Stomach (tissue), 4 donors: Measurements from ENCODE around the gene TRANK1.
"Not testable (repeated sequence)": the region's sequence is repeated elsewhere in the genome, so short reads cannot be mapped to it uniquely, and the experiment has no call there.

Experiments used
- CTCF ChIP-seq, 7 experiments: fragments of 450-650 bp in 4 of 7; fragments of 200-600 bp in 3 of 7; sonication (generic) in 3 of 7; IDR thresholded peaks; one replicate each; pipeline ENCODE4 v1.5.1; 2016 to 2019; ENCODE audit warnings: antibody characterized with exemption in 7 of 7, control low read depth in 2 of 7, mild to moderate bottlenecking in 1 of 7
- EP300 ChIP-seq: sonication (generic); formaldehyde crosslinking; IDR thresholded peaks from one replicate; pipeline ENCODE4 v1.6.1; 2017; ENCODE audit warnings: antibody characterized with exemption
- POLR2A ChIP-seq, 4 donors: fragments of 450-650 bp; IDR thresholded peaks; one replicate each; pipeline ENCODE4 v1.6.1; 2016; ENCODE audit warnings: antibody characterized with exemption in 4 of 4, control low read depth in 2 of 4, mild to moderate bottlenecking in 1 of 4, moderate library complexity in 1 of 4

- TF ChIP-seq EP300; POLR2A (IDR thresholded peaks at IDR 0.05); CTCF (IDR thresholded peaks at IDR 0.05): not testable (repeated sequence)
Observed at GRCh38 chr3:36963008-36963407, 18.2 kb upstream of the TRANK1 start.
